ENCODE results near the gene GAK.
"Not testable (repeated sequence)": the region's sequence is repeated elsewhere in the genome, so short reads cannot be mapped to it uniquely, and the experiment has no call there.

GAK gene

GRCh38 chr4:925771-926500, 6.2 kb downstream of the GAK start:
- no peak for DNase-seq

- no peak for DNase-seq
Measured at GRCh38 chr4:925171-925570, 6.9 kb downstream of the GAK start.

- no peak for DNase-seq
Measured at GRCh38 chr4:924107-925096, 7.7 kb downstream of the GAK start.

- no peak for DNase-seq
Measured at GRCh38 chr4:921830-922331, 10.2 kb downstream of the GAK start.

DNA sequence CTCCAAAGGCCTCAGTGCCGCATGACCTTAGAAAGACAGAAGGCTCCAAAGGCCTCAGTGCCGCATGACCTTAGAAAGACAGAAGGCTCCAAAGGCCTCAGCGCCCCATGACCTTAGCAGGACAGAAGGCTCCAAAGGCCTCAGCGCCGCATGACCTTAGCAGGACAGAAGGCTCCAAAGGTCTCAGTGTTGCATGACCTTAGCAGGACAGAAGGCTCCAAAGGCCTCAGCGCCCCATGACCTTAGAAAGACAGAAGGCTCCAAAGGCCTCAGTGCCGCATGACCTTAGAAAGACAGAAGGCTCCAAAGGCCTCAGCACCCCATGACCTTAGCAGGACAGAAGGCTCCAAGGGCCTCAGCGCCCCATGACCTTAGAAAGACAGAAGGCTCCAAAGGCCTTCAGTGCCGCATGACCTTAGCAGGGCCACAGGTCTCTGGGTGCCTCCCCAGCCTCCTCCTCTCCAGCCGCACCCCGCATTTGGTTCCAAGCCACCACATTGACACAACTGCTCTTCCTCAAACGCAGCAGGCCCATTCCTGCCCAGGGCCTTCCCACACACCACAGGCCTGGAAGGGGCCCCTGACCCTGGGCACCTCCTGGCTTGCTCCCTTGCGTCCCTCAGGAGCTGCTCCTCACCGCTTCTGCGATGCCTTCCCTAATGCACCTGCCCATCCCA, 13.0 kb downstream of the GAK start:
- DNase-seq = not testable (repeated sequence)

- DNase-seq = not testable (repeated sequence)
Measured at GRCh38 chr4:918591-918990, 13.5 kb downstream of the GAK start.

DNA sequence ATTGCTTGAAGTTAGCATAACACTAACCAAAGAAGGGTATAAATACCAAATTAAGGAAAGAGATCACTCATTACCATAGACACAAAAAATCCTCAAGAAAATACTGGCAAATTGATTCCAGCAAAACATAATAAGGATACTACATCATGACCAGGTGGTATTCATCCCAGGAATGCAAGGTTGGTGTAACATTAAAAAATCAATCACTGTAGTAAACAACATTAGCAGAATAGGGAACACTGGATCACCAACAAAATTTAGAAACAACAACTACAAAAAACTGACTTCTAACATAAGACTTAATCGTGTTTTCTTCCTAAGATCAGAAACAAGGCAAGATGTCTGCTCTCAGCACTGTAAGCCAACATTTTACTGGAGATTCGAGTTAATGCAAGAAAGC, 14.1 kb downstream of the GAK start:
- no peak for DNase-seq

DNA sequence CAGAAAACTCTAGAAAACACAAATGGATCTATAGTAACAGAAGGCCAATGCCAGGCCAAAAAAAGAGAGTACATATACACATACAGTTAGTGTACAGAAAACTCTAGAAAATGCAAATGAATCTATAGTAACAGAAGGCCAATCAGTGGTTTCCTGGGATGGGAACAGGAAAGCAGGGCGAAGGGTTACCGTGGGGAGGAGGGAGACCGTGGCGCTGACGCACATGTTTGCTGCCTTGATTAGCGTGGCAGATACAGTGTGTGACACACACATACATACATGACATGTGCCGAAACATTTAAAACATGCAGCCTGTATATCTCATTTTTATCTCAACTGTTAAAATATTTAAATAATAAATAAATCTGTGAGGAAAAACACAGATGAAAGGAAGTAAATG, 14.7 kb downstream of the GAK start:
- no peak for DNase-seq

DNA sequence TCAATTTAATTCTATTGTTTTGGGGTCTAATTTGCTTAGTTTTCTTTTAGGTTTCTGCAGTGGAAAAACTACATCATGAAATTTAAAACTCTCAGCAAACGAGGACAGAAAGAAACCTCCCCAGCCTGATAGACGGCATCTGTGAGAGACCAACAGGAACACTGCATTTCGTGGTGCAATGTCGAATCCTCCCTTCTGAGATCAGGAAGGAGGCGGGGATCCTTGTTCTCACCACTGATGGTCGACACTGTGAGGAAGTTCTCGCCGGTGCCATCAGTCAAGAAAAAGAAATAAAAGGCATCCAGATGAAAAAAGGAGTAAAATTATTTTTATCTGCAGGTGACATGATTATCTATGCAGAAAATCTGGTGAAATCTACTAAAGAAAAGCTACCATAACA, 16.5 kb downstream of the GAK start:
- DNase-seq = no peak

DNA sequence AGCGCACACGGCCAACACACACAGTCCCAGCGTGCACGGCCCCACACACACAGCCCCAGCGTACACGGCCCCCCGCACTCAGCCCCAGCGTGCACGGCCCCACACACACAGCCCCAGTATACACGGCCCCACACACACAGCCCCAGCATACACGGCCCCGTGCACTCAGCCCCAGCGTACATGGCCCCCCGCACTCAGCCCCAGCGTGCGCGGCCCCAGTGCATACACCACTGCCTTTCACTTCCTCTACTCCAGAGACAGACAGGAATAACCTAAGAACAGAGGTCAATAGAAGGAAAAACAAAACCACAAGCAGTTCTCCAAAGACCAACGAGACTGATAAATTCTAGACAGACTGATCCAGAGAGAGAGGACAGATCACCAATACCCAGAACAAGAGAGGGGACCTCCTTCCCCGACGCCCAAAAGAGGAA, 17.1 kb downstream of the GAK start:
- DNase-seq = no peak

DNA sequence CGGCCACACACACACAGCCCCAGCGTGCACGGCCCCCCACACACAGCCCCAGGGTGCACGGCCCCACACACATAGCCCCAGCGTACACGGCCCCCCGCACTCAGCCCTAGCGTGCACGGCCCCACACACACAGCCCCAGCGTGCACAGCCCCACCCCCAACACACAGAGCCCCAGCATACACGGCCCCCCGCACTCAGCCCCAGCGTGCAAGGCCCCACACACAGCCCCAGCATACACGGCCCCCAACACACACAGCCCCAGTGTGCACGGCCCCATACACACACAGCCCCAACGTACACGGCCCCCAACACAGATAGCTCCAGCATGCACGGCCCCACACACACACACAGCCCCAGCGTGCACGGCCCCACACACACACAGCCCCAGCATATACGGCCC, 17.6 kb downstream of the GAK start:
- no peak for DNase-seq

DNA sequence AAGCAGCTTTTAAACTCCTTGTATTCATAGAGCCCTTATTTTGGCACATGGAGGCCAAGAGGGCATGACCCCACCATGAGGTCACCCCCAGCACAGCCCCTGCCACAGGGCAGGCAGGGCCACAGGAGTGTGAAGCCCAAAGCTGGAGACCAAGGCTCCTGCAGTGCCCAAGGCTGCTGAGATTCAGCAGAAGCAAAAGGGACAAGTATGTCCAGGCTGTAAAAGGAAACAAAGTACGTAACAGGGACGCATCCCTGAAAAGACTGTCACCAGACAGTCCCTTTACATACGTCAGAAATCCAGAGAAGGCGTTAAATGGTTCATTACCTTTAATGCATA, 18.9 kb downstream of the GAK start:
- no peak for DNase-seq

DNA sequence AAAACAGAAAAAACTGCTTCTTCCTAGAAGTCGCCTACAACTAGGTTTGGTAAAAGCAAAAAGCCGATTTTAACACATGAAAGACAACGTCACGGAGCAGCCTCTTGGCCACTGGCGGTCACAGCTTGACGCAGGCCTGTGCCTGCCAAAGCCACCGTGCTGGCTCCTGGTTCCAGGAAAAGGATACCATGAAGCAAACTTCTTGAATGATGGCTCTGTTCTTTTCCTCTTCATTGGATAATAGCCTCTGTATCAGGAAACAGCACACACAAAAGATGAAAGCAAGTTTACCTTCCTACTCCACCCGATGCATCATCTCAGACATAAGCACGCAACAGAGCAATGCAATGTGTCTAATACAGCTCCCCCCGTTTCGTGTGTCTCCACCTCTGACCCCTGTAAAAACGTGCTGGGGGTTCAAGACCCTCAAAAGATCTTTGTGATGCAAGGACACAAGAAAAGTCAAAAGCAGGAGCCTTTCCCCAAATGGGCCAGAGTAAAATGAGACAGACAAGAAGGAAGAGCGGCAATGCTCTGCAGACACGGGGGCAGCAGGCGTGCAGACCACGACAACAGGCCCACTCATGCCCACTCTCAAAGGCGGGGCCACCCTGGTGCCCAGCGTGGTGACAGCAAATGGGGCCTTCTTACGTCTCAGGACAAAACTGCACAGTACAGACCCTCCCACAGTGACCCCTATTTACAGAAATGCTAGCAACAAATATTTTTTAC, 19.4 kb downstream of the GAK start:
- DNase-seq = no peak

DNA sequence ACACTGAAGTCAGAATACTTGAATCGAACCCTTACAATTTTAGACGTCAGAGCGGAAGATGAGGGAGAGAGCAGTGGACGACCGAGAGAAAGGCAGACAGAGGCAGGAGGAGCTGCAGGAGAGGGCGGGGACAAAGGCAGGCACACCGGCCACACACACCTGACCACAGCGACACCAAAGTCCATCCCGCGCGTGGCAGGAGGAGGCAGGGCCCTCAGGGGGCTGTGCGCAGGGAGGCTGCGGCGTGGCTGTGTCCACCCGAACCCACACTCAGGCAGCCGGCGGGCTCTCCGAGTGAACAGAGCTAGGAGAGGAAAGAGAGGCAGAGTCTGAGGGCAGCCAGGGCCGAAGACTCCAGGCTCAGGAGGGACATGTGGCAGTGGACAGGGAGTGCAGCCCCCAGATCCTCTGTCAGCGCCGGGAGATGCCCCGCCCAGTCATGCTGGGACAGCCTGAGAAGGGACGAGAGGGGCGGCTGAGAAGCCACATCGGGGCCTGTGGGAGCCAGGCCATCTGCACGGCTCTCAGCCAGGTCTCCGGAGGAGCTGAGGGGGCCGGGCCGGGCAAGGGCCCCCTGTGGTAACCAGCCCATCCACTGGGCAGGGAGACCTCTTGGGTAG, 20.1 kb downstream of the GAK start:
- no peak for DNase-seq

DNA sequence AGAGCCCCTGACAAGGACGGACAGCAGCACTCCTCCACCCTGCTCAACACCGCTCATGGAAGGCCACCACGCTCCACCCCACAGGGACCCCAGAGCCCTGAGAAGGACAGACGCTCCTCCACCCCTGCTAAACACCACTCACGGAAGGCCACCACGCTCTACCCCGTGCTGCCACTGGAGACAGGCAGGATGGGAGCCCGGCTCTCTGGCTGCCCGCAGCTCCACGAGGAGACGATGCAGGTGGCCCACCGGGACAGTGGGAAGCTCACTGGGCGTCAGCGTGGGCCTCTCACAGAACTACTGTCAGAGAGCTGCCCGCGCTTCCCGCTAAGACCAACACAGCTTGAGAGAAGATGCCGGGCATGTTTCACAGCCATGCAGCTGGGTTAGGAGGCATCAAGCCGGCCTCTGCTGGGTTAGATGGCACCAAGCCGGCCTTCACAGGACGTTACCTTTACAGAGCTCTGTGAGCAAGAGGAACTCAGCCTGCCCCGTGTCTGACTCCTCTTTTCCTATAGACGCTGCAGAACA, 20.8 kb downstream of the GAK start:
- DNase-seq = no peak

DNA sequence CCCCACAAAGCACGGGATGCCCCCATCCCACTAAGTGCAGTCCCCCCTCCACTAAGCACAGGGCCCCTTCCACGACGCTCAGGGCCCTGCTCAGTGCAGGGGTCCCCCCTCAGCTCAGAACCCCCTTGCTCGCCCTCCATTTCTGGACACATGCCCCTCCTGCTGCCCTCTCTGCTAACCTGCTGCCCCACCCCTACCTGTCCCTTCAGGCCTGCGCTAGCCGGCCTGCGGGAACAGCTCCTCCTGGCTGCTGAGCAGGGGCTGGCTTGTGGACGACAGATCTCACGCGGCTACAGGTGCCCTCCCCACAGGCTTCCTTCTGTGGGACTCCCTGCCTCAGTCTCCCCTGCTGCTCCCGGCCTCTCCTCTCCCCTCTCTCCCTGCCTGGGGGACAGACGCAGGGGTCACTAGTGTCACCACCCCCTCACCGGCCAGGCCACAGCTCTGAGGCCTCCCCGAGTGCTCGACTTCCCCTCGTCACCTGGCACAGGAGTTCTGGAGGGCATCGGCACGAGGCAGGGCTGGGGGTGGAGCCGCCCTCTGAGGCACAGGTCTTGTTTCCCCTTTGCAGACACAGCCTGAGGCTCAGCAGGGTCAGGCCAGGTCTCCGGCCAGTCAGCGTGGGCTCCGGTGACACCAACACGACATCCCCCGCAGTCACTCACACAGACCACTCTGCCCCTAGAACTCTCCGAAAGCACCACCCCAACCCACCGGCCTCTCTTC, 21.6 kb downstream of the GAK start:
- no peak for DNase-seq

DNA sequence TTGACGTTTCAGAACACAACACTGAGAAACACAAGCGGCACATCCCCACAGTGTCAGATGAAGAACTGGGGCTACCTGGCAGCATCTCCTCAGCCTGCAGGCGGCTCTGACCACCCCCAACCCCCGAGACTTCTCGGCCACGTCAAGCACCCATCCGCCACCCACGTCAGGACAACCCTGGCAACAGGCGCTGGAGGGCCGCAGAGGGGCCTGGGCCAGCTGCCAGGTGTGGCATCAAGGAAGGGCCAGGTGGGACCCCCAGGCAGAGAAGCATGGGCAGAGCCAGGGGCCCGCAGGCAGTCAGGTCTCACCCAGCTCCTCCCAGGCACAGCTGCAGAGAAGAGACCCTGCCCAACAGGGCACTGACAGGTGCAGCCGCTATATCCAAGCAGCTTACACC, 22.3 kb downstream of the GAK start:
- DNase-seq = no peak

GRCh38 chr4:909131-909571, 23.0 kb downstream of the GAK start:
- no peak for DNase-seq

GRCh38 chr4:907691-908425, 24.3 kb downstream of the GAK start:
- DNase-seq = no peak

DNA sequence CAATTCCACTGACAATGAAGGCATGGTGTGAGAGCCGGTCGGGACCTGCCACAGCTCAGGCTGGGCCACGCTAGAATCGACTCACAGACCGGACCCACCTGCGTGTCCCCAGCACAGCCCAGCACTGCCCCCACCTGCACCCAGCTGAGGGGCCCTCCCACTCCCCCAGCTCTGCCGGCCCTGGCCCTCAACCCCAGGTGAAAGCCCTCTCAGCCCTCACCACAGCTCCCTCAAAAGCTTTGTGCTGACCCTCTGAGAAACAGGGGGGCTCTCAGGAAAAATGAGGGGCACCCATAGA, 25.1 kb downstream of the GAK start:
- no peak for DNase-seq

Data from NCI-H446 (cell line).